HG03045 (cell line): Measurements from ENCODE around the gene MED15.
"Not testable (repeated sequence)": the region's sequence is repeated elsewhere in the genome, so short reads cannot be mapped to it uniquely, and the experiment has no call there.

ENCODE experiments used
- ATAC-seq: cut with Tn5 transposase; IDR thresholded peaks from one replicate; pipeline ENCODE4 v1.9.1; 2021; ENCODE audit warnings: mild to moderate bottlenecking, moderate library complexity; ENCODE audit not compliant: unreplicated experiment

The MED15 gene

GRCh38 chr22:20528405-20528978, 21.1 kb downstream of the MED15 start:
- ATAC-seq = no peak

- ATAC-seq = no peak
Measured at GRCh38 chr22:20530368-20531153, 23.2 kb downstream of the MED15 start.

GRCh38 chr22:20531154-20531403, 23.7 kb downstream of the MED15 start:
- no peak for ATAC-seq

DNA sequence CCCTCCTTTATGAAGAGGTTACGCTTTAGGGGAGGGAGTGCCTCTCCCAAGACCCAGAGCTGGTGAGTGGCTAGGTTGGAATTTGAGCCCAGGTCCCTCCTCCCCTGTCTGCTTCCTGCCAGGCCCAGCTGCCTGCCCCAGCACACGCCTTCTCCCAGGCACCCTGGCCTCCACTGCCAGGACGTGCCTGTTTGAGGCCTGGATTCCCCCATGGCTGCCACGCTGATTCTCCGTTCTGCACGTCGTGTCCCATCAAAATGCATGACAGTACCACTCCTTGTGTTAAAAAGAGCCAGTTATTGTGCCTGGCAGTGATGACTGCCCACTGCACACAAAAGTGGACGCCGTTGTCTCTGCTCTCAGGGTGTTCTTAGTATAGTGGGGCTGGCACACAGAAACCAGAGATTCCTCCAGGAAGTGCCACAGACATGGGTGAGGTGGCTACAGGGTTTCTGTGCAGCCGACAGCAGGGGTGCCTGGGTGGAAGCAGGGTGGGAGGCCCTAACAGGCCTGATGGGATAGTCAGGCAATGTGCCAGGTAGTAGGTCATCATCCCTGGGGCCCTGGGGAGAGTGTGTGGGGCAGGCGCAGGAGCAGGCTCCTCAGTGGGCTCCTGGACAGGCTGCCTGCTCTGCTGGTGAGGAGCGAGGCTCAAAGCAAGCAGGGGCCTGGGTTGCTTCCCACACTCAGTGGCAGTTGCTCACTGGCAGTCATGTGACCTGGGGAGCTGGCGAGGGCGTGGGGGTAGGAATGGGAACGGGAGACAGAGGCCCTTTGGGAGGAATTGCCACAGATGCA, 24.2 kb downstream of the MED15 start:
- no peak for ATAC-seq

DNA sequence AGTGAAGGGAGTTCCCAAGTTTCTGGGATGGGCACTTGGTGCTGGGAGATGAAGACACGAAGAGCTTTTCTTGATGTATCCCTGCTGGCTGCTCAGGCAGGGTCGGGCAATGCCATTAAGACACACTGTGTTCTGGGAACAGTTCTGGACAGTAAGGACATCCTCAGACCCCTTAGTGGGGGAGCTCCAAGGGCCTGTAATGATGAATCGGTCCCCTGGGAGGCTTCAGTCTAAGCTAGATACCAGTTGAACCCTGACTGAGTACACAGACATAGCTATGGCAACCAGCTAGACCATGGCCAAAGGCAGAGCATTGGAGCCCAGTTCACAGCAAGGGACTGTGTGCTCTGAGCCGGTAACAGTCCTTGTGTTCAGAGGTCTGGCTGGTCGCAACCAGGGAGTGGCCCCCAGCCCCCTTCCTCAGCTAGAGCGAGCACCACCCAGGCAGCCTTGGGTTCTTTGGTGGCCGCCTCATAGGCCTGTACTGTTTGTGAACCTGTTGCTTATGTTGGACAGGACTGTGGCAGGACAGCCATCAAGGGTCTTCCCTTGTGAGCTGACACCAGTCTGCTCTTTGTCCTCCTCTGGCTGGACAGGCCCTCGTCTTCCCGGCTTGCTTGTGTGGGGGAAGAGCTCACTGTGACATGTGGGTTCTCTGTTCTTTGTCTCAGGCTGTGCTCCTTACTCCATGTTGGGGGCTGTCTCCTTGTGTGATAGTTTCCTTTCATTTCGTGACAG, 25.0 kb downstream of the MED15 start:
- ATAC-seq = no peak

DNA sequence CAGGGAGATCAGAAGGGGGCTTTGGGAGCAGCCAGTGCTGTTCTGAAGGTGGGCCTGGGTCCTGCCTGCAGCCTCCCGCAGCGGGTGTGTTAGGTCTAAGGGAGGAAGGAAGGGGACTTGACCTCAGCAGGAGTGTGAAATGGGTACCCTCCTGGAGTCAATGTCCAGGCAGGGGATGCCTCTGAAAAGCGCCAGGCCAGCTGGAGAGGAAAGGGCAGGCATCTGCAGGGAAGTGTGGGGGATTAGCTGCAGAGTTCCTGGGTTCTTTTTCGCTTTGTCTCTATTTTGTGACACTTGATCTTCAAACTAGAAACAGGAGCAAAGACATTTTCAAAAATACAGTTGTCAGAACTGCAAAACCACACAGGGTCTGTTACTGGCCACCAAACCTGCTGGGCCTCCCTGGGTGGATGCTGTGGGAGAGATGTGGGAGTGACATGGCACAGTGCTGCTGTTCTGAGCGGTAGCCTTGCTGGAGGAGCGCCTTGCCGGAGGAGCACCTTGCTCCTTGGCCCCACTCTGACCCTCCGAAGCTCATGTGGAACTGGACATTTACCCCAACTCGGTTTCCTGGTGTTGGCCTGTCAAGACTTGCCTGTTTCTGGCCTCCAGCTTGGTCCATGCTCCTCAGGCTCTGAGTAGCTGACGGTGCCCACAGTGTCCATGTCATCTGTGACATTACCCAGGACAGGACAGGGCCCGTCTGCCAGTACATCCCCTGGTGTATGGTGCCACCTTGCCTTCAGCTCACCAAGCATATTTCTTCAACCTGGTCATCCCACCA, 25.9 kb downstream of the MED15 start:
- no peak for ATAC-seq

DNA sequence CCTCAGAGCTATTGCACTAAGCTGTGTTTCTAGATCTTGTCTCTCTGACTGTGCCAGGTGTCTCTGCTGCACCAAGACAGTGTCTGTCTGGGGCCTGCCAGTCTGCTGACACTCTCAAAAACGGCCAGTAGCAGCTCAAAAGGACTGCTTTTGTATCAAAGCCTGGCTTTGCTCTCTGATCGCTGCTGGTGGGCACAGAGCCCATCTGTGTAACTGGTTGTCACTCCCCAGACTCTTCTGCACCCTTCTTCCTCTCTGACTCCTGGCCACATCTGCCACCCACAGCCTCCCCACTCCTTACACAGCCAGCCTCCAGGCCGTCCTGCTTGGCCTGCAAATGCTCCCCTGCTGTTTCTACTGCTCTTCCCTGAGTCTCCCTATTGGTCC, 26.5 kb downstream of the MED15 start:
- no peak for ATAC-seq

DNA sequence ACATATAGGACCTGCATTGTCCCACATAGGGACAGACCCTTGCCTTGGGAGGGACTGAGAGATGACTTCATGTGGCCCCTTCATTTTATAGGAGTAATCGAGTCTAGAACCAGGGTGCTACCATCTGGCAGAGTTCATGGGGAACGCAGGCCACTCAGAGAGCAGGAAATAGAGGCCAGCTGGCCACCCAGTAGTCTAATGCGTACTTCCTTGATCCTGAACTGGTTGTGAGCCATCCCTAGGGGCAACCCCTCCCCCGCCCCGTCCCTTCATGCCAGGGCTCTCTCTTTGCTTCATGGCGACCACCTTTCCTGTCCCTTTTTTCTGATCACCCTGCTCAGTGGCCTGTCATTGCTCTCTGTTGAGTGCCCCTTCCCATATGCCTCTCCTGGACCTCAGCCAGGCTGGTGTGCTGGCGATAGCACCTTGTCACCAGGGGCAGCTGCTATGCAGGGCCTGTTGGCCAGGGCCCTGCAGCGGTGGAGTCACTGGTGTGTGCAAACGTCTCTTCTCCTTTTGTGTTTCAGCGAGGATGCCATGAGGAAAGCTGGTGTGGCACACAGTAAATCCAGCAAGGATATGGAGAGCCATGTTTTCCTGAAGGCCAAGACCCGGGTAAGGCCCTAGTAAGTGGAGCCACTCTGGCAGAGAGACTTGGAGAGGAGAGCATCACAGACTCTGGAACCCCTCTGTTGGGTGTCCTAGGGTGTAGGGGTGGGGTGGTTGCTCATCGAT, 29.3 kb downstream of the MED15 start:
- no peak for ATAC-seq

DNA sequence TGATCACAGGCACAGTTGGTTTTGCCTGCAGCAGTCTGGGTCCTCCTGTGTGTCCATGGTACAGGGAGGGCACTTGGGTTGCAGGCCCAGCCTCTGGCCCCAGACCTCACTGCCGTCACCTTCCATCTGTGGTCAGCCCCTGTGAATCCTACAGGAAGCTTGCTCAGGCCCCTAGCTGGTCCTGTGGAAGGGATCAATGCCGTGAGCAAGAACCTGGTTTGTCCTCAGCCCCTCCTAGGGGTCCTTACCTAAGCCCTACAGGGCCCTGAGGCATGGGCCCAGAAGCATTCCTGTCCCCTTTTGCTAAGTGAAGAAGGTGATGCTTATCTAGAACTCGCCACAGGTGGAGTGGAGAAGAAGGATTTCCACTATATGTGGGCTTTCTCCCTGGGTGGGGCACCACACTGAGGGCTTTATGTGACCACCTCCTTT, 29.9 kb downstream of the MED15 start:
- no peak for ATAC-seq

- no peak for ATAC-seq
Measured at GRCh38 chr22:20537983-20538382, 30.6 kb downstream of the MED15 start.

GRCh38 chr22:20538875-20539274, 31.5 kb downstream of the MED15 start:
- ATAC-seq = not testable (repeated sequence)

DNA sequence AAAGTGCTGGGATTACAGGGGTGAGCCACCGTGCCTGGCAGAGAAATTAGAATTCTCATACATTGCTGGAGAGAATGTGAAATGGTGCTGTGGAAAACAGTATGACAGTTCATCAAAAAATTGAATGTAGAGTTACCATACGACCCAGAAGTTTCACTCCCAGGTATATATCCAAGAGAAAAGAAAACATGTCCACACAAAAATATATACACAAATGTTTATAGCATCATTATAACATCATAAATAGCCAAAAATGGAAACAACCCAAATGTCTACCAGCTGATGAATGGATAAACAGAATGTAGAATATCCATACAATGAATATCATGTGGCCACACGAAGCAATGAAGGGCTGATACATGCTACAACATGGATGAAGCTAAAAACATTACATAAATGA, 34.6 kb downstream of the MED15 start:
- ATAC-seq = no peak

DNA sequence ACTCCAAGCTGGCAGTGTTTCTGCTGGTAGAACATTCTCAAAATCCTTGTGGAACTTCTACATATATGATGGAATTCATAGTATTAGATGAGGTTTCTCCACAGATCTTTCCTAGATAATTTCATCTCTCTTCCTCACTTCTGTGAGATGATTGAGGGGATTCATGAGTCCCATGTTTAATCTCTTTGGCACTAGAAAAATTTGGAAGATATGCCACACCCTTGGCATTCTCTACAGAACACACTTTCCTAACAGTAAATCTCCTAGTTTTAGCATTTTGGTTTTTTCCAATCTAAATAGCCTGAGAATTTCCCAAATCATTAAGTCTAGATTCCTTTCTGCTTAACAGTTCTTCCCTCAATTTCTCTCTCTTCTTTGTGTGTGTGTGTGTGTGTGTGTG, 35.3 kb downstream of the MED15 start:
- ATAC-seq = no peak

DNA sequence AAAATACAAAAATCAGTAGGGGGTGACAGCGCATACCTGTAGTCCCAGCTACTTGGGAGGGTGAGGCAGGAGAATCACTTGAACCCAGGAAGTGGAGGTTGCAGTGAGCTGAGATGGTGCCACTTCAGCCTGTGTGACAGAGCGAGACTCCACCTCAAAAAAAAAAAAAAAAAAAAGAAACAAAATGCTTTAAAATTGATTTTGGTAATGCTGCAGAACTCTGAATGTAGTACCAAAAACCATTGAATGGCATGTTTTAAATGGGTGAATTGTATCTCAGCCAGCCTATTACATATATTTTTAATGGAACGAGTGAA, 37.9 kb downstream of the MED15 start:
- ATAC-seq = not testable (repeated sequence)

- no peak for ATAC-seq
Measured at GRCh38 chr22:20545681-20546521, 38.5 kb downstream of the MED15 start.

DNA sequence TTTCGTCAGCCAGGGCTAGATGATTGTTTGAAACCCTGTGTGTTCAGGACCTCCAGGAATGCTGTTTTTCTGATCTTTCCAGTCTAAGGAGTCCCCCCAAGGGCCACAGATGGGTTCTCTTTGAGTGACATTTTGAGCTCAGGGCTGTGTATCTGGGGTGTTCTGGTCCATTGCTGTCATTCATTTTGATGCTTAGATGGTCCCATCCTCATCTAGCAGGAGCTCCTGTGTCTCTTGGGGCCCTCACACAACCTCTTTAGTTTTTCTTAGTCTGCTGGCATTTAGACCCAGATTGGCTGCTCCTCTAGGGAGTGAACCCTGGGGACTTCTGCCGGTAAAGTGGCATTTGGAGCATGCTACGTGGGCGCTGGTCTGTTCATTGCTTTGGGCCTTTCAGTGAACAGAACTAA, 39.1 kb downstream of the MED15 start:
- ATAC-seq = no peak

DNA sequence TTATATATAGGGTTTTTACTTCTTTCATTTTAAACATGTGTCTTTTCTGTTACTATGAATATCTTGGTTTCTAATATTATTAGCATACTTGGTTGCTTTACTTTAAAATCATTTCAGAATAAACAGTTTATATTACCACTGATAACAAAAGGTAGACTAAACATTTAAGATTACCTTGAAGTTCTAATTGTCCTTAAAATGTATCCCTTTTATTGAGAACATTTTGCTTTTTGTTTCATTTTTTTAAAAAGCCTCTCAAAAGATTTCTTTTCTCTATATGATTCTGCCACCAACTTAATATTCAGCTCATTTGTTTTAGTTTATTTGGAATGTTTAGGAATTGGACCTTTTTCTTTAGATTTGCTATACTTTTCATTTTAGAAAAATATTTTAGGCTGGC, 39.6 kb downstream of the MED15 start:
- ATAC-seq = no peak

GRCh38 chr22:20548806-20549205, 41.4 kb downstream of the MED15 start:
- ATAC-seq = no peak

DNA sequence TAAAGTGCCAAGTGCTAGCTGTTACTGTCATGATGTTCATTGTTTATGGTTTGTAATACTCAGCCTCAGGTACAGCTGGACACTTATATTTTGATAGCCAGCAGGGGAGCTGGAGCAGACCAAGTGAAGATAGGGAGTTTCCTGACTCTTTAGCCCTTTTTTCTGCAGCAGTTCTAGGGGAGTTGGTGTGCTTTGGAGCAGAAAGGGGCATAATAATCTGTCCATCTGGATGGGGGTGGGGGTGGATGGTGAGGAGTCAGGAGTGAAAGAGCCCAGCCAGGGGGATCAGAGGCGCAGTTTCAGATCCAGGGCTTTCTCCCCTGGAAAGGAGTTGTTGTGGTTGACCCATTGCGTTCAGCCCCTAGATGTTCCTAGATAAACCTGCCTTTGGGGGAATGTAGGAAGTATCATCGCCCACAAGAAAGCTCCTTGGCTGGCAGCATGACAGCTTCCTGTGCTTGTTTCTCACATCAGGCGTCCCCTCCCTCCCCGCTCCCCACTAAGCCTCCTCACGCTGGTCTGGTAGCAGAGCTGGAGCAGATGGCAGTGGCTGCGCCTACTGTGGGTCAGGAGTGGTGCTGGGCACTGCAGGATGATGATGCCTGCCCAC, 41.9 kb downstream of the MED15 start:
- ATAC-seq = no peak
